WTC11 (cell line): Measurements from ENCODE around the gene TMEM82.

Experiments used
- CBFB ChIP-seq: sonication (generic); formaldehyde crosslinking; IDR thresholded peaks from 2 replicates; pipeline ENCODE4 v1.8.1; 2022; ENCODE audit warnings: mild to moderate bottlenecking, low read depth, missing genetic modification reagents
- CREB1 ChIP-seq: sonication (generic); formaldehyde crosslinking; IDR thresholded peaks from 2 replicates; pipeline ENCODE4 v1.8.0; 2023; ENCODE audit warnings: mild to moderate bottlenecking, missing genetic modification reagents
- SMAD4 ChIP-seq: sonication (generic); formaldehyde crosslinking; IDR thresholded peaks from 2 replicates; pipeline ENCODE4 v1.8.0; 2022; ENCODE audit warnings: mild to moderate bottlenecking, missing genetic modification reagents
- ZNF138 ChIP-seq: sonication (generic); formaldehyde crosslinking; conservative IDR thresholded peaks from 2 replicates; pipeline ENCODE4 v1.8.1; 2022; ENCODE audit warnings: mild to moderate bottlenecking, moderate library complexity, missing genetic modification reagents
- TF ChIP-seq, protein P1 (sequence below): fragments of 200-600 bp; IDR thresholded peaks from 2 replicates; pipeline ENCODE4 v1.8.0; 2022; ENCODE audit warnings: antibody characterized with exemption
- TF ChIP-seq, protein P2 (sequence below): sonication (generic); formaldehyde crosslinking; IDR thresholded peaks from 2 replicates; pipeline ENCODE4 v1.8.0; 2022; ENCODE audit warnings: mild to moderate bottlenecking, missing genetic modification reagents

DNA sequence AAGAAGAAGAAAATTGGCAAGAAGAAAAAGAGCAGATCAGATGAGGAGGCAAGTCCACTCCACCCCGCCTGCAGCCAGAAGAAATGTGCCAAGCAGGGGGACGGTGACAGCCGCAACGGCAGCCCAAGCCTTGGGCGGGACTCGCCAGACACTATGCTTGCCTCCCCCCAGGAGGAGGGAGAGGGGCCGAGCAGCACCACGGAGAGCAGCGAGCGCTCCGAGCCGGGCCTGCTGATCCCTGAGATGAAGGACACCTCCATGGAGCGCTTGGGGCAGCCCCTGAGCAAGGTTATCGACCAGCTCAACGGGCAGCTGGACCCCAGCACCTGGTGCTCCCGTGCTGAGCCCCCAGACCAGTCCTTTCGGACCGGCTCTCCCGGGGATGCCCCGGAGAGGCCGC is 15.3 kb upstream of the TMEM82 start:
- no peak for TF ChIP-seq SMAD4 (CRISPR knock-in tag)
- no peak for TF ChIP-seq CBFB (CRISPR knock-in tag)
- TF ChIP-seq, protein P1, sequence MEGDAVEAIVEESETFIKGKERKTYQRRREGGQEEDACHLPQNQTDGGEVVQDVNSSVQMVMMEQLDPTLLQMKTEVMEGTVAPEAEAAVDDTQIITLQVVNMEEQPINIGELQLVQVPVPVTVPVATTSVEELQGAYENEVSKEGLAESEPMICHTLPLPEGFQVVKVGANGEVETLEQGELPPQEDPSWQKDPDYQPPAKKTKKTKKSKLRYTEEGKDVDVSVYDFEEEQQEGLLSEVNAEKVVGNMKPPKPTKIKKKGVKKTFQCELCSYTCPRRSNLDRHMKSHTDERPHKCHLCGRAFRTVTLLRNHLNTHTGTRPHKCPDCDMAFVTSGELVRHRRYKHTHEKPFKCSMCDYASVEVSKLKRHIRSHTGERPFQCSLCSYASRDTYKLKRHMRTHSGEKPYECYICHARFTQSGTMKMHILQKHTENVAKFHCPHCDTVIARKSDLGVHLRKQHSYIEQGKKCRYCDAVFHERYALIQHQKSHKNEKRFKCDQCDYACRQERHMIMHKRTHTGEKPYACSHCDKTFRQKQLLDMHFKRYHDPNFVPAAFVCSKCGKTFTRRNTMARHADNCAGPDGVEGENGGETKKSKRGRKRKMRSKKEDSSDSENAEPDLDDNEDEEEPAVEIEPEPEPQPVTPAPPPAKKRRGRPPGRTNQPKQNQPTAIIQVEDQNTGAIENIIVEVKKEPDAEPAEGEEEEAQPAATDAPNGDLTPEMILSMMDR: no peak
- no peak for TF ChIP-seq CREB1
- TF ChIP-seq, protein P2, sequence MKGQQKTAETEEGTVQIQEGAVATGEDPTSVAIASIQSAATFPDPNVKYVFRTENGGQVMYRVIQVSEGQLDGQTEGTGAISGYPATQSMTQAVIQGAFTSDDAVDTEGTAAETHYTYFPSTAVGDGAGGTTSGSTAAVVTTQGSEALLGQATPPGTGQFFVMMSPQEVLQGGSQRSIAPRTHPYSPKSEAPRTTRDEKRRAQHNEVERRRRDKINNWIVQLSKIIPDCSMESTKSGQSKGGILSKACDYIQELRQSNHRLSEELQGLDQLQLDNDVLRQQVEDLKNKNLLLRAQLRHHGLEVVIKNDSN: no peak
- TF ChIP-seq ZNF138 (CRISPR knock-in tag): no peak
